ENCODE results near the gene PBX2.

GRCh38 chr6:32149092-32149755, 40.8 kb downstream of the PBX2 start:
- no peak for TF ChIP-seq YY1 (IDR thresholded peaks at IDR 0.05; ENCODE audit: insufficient read depth, insufficient read length)
- TF ChIP-seq SUZ12 (IDR thresholded peaks at IDR 0.05; ENCODE audit: extremely low read depth, insufficient read depth, insufficient read length) = no peak
